CD4-positive, alpha-beta T cell treated with Interferon gamma for 1 hour (primary cell): Measurements from ENCODE around the gene OR7C1.

Experiments
- DNase-seq: peaks from one replicate; pipeline ENCODE4 v3.0.0-alpha.2; 2020

Gene OR7C1

GRCh38 chr19:14764401-14764800, 70.6 kb downstream of the OR7C1 start:
- DNase-seq, result no peak

GRCh38 chr19:14763497-14764145, 71.4 kb downstream of the OR7C1 start:
- DNase-seq, result no peak

DNA sequence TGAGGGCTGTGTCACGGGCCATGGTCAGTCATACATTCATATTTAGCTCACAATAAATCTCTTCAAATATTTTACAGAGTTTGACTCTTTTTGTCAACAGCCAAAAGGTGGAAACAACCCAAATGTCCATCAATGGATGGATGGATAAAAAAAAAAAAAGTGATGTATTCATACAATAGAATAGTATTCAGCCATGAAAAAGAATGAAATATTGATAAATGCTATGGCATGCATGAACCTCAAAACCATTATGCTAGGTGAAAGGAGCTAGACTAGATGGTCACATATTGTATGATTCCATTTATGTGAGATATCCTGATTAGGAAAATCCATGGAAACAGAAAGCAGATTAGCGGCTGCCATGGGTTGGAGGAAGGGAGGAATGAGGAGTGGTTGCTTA, 72.9 kb downstream of the OR7C1 start:
- DNase-seq, result no peak

DNA sequence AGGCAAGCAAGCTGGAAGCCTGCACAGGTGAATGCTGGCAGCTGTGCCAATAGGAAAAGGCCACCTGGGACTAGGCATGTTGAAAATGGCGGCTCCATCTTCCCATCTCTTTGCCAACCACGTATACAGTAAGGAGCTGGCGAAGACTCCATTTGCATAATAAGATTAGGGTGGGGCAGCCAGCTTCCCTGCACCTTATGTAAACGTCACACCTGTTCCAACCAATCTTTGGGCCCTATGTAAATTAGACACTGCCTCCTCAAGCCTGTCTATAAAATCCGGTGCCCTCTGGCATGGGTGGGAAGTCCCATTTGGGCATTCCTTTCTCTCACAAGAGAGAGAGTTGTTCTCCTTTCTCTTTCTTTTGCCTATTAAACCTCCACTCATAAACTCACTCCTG, 73.4 kb downstream of the OR7C1 start:
- no peak for DNase-seq

DNA sequence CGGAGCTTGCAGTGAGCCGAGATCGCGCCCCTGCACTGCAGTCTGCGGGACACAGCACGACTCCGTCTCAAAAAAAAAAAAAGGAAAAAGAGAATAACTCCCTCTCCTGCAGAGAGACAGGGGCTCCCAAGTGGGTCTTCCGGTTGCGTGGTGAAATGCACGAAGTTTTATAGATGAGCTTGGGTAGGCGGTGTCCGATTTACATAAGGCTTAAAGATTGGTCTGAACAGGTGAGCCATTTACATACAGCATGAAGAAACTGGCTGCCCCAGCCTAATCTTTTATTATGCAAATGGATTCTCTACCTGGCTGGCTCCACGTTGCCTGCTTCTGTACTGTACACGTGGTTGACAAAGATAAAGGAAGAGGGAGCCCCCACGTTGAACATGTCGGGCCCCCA, 76.2 kb downstream of the OR7C1 start:
- no peak for DNase-seq

GRCh38 chr19:14748601-14749000, 86.4 kb downstream of the OR7C1 start:
- DNase-seq, result no peak
